ENCODE measurements around the gene FAM184A. TPM values are rescaled to one million over a fixed set of nuclear protein-coding genes. Genes with fewer than 3 reads are reported as not detected.
A peak's percentile ranks its signal among the peaks of the same experiment; 100 is the strongest.

The FAM184A gene
- total and polyA plus RNA-seq, 2 of the 8 experiments (the other 6 are each of a cell fraction or from before 2014, with no cell fraction given) = 6.3 to 11.3 TPM

GRCh38 chr6:118917546-118918328 lies 160.7 kb downstream of the FAM184A start:
- Histone ChIP-seq H2BK12ac (ENCODE audit: low read depth, low read length) (no peak overlapping the region), H3K9ac (replicated peaks in 1 of 4; ENCODE audit: extremely low read depth in 1 of 4, low read depth in 3 of 4, low read length in 3 of 4) (peak overlapping the region in 1 of 4 experiments; percentile 10; a peak in 1 of 7 replicates), H3K23me2 (ENCODE audit: low read depth, low read length) (no peaks in the 10 kb centered on the region), H3K4ac (replicated peaks; ENCODE audit: insufficient read length, low read depth, low read length) (no peak overlapping the region), H3K79me2 (ENCODE audit: control insufficient read depth in 1 of 2, insufficient read depth in 2 of 2, low read length in 2 of 2) (no peaks in the 10 kb centered on the region), H4K5ac (ENCODE audit: insufficient read length, low read depth, low read length) (no peak overlapping the region), H3K9me3 (ENCODE audit: insufficient read depth in 2 of 2, low read depth in 1 of 2, low read length in 1 of 2) (no peaks in the 10 kb centered on the region), H3K79me1 (ENCODE audit: low read depth, low read length) (no peaks in the 10 kb centered on the region), H3K4me2 (ENCODE audit: insufficient read depth in 1 of 2, low read depth in 2 of 2, low read length in 2 of 2) (no peak overlapping the region), H3K4me3 (ENCODE audit: extremely low read depth in 1 of 4, insufficient read depth in 2 of 4, low read depth in 3 of 4, low read length in 4 of 4) (no peak overlapping the region), H3K4me1 (replicated peaks in 1 of 4; ENCODE audit: control insufficient read depth in 3 of 4, insufficient read depth in 4 of 4, low read length in 3 of 4) (no peaks in the 10 kb centered on the region), H2AFZ (ENCODE audit: low read length) (no peak overlapping the region), H3K27me3 (replicated peaks in 1 of 4; ENCODE audit: control insufficient read depth in 3 of 4, extremely low read depth in 1 of 4, insufficient read depth in 3 of 4, low read length in 3 of 4) (no peaks in the 10 kb centered on the region), H2BK20ac (ENCODE audit: low read length) (no peak overlapping the region), H2AK5ac (ENCODE audit: low read depth, low read length) (no peak overlapping the region), H4K91ac (replicated peaks; ENCODE audit: insufficient read length, low read length) (no peak overlapping the region), H3K14ac (ENCODE audit: insufficient read length) (no peak overlapping the region), H4K20me1 (replicated peaks in 1 of 2; ENCODE audit: control insufficient read depth in 1 of 2, insufficient read depth in 2 of 2, low read length in 2 of 2) (peaks cover 0 to 5% of the 10 kb centered on the region in 2 experiments), H3K27ac (ENCODE audit: low read depth, low read length) (no peak overlapping the region), H3K56ac (replicated peaks; ENCODE audit: insufficient read length, low read depth, low read length) (no peak overlapping the region), H3K23ac (ENCODE audit: insufficient read length) (no peak overlapping the region), H3K36me3 (ENCODE audit: control insufficient read depth in 2 of 4, insufficient read depth in 4 of 4, low read length in 3 of 4) (peaks cover 5 to 43% (median 34%) of the 10 kb centered on the region in 4 experiments; a peak in 7 of 8 replicates), H3K18ac (ENCODE audit: extremely low read depth, low read length) (no peak overlapping the region), H2BK15ac (ENCODE audit: low read length) (no peak overlapping the region), H4K8ac (ENCODE audit: extremely low read depth, insufficient read depth, low read length) (no peak overlapping the region), H2BK5ac (ENCODE audit: low read depth, low read length) (no peak overlapping the region), H2BK120ac (replicated peaks; ENCODE audit: low read depth, low read length) (no peak overlapping the region)
- CTCF ChIA-PET (ENCODE audit: partially characterized antibody) = interaction anchor here (0.6 kb wide), 1 partner anchor 585 kb away, joined by 4 read pairs; no protein-coding TSS in a partner anchor
- FAIRE-seq (no peak), DNase-seq (ENCODE audit: low read depth in 1 of 2, low spot score in 2 of 2) (no peak)
- POLR2A ChIA-PET (ENCODE audit: partially characterized antibody) = no interaction called here
- WGBS, 2 experiments (ENCODE audit: extremely low coverage in 1 of 2, insufficient coverage in 1 of 2, insufficient read length in 1 of 2, insufficient replicate concordance in 2 of 2, low coverage in 1 of 2, low lambda C conversion rate in 2 of 2, missing lambda C conversion rate in 1 of 2) = 84% methylated on average over 5 of the region's 5 CpGs; no CpG with 5 or more reads in 1 of the 2 experiments
- TF ChIP-seq HDAC2 (IDR thresholded peaks at IDR 0.05; ENCODE audit: borderline replicate concordance in 1 of 2, low read depth in 2 of 2, low read length in 2 of 2) = no peak
- TF ChIP-seq SRF (IDR thresholded peaks at IDR 0.05; ENCODE audit: low read depth, low read length) = no peak
- no peak for TF ChIP-seq KDM5A (IDR thresholded peaks at IDR 0.05; ENCODE audit: low read length)
- TF ChIP-seq EZH2 (IDR thresholded peaks at IDR 0.05; ENCODE audit: low read depth, low read length, severe bottlenecking) = no peak
- TF ChIP-seq E2F6 (IDR thresholded peaks at IDR 0.05) = no peak
- no peak for TF ChIP-seq KDM1A (IDR thresholded peaks at IDR 0.05; ENCODE audit: borderline replicate concordance, low read length)
- no peak for TF ChIP-seq GABPA (IDR thresholded peaks at IDR 0.05; ENCODE audit: borderline replicate concordance, insufficient read depth, low read length)
- no peak for TF ChIP-seq ATF3 (IDR thresholded peaks at IDR 0.05; ENCODE audit: insufficient read depth, low read depth, low read length)
- no peak for TF ChIP-seq CBX8 (IDR thresholded peaks at IDR 0.05; ENCODE audit: borderline replicate concordance, low read depth, low read length)
- TF ChIP-seq PHF8 (conservative IDR thresholded peaks at IDR 0.05; ENCODE audit: low read depth, low read length) = no peak
